ENCODE data around the gene MLST8. TPM values are rescaled to one million over a fixed set of nuclear protein-coding genes. Genes with fewer than 3 reads are reported as not detected.
"Not testable (repeated sequence)": the region's sequence is repeated elsewhere in the genome, so short reads cannot be mapped to it uniquely, and the experiment has no call there.

MLST8 gene
- total RNA-seq, 4 donors from 2014 or later = 61.0 to 95.6 (median 63.1) TPM

- Histone ChIP-seq H3K9me3 (no peaks in the 10 kb centered on the region), H3K27me3 (no peaks in the 10 kb centered on the region), H3K36me3 (no peaks in the 10 kb centered on the region), H3K4me3 (replicated peaks in 1 of 3) (no peak overlapping the region), H3K27ac (no peak overlapping the region), H3K4me1 (peaks cover 12 to 13% of the 10 kb centered on the region in 2 donors)
- intact Hi-C loops (cut with DNase I) = no loop called here
- DNase-seq = no peak
- 86 to 94% methylated on average over 6 of the region's 6 CpGs for WGBS, 2 donors
- no peak for TF ChIP-seq POLR2A (IDR thresholded peaks at IDR 0.05)
- TF ChIP-seq CTCF (IDR thresholded peaks at IDR 0.05) = no peak
These were observed 4.9 kb upstream of the MLST8 start for GRCh38 chr16:2200313-2200712.

- DNase-seq; H3K4me3 ChIP-seq (replicated peaks in 1 of 3); H3K27me3 ChIP-seq; H3K9me3 ChIP-seq; H3K36me3 ChIP-seq; intact Hi-C loops (cut with DNase I); H3K27ac ChIP-seq: not testable (repeated sequence)
- peaks cover 12 to 14% of the 10 kb centered on the region in 2 donors for H3K4me1 ChIP-seq
- WGBS, 2 donors = 93 to 96% methylated on average over 8 of the region's 8 CpGs
These were observed 2.0 kb upstream of the MLST8 start for GRCh38 chr16:2203119-2203688.

GRCh38 chr16:2204416-2205103 is 694 bp upstream of the MLST8 start:
- DNase-seq = no peak
- Histone ChIP-seq H3K4me1 (peaks cover 12 to 14% of the 10 kb centered on the region in 2 donors), H3K36me3 (peaks cover 17 to 20% of the 10 kb centered on the region in 2 donors), H3K27me3 (no peaks in the 10 kb centered on the region), H3K27ac (peak overlapping the region; percentile 99), H3K4me3 (replicated peaks in 1 of 3) (peak overlapping the region; percentile 75 to 92 (median 90)), H3K9me3 (no peaks in the 10 kb centered on the region)
- no peak for TF ChIP-seq CTCF (IDR thresholded peaks at IDR 0.05)
- no peak for TF ChIP-seq POLR2A (IDR thresholded peaks at IDR 0.05)
- intact Hi-C loops (cut with DNase I) = no loop called here
- WGBS, 2 donors = 78 to 79% methylated on average over 13 of the region's 13 CpGs

- Histone ChIP-seq H3K4me3 (replicated peaks in 1 of 3) (peak overlapping the region; percentile 75 to 92 (median 90)), H3K9me3 (no peaks in the 10 kb centered on the region), H3K27me3 (no peaks in the 10 kb centered on the region), H3K4me1 (peaks cover 12 to 14% of the 10 kb centered on the region in 2 donors), H3K36me3 (peaks cover 17 to 20% of the 10 kb centered on the region in 2 donors), H3K27ac (peak overlapping the region; percentile 99)
- 0% methylated on average over 1 of the region's 16 CpGs; no CpG with 5 or more reads in 1 of the 2 donors for WGBS, 2 donors
- TF ChIP-seq POLR2A (IDR thresholded peaks at IDR 0.05) = no peak
- no peak for TF ChIP-seq CTCF (IDR thresholded peaks at IDR 0.05)
- intact Hi-C loops (cut with DNase I) = no loop called here
- no peak for DNase-seq
These were observed 686 bp downstream of the MLST8 start for GRCh38 chr16:2205967-2206313.

- intact Hi-C loops (cut with DNase I) = no loop called here
- TF ChIP-seq CTCF (IDR thresholded peaks at IDR 0.05) (no peak), POLR2A (IDR thresholded peaks at IDR 0.05) (no peak)
- no peak for DNase-seq
- WGBS, 2 donors = 86 to 89% methylated on average over 16 to 18 of the region's 18 CpGs
- H3K36me3 ChIP-seq = peaks cover 17 to 20% of the 10 kb centered on the region in 2 donors
- peaks cover 13 to 14% of the 10 kb centered on the region in 2 donors for H3K4me1 ChIP-seq
- H3K27me3 ChIP-seq = no peaks in the 10 kb centered on the region
- no peaks in the 10 kb centered on the region for H3K9me3 ChIP-seq
- H3K4me3 ChIP-seq (replicated peaks in 1 of 3) = peak overlapping the region in 2 of 3 donors; percentile 75 to 92
- H3K27ac ChIP-seq = peak overlapping the region in 2 of 3 donors; percentile 99
These were observed 1.1 kb downstream of the MLST8 start for GRCh38 chr16:2206420-2206779.

All from thyroid gland (tissue), 4 donors.